Stimulated activated CD4-positive, alpha-beta T cell treated with anti-CD3 and anti-CD28 coated beads, Interleukin-4, amount 100 ng/mL, for 48 hours (primary cell): ENCODE measurements around the gene VSTM4.

Source experiments
- DNase-seq, 2 donors: peaks; one replicate each; pipeline ENCODE4 v3.0.0-alpha.2; 2020; ENCODE audit warnings: low read depth in 2 of 2

The VSTM4 gene

DNA sequence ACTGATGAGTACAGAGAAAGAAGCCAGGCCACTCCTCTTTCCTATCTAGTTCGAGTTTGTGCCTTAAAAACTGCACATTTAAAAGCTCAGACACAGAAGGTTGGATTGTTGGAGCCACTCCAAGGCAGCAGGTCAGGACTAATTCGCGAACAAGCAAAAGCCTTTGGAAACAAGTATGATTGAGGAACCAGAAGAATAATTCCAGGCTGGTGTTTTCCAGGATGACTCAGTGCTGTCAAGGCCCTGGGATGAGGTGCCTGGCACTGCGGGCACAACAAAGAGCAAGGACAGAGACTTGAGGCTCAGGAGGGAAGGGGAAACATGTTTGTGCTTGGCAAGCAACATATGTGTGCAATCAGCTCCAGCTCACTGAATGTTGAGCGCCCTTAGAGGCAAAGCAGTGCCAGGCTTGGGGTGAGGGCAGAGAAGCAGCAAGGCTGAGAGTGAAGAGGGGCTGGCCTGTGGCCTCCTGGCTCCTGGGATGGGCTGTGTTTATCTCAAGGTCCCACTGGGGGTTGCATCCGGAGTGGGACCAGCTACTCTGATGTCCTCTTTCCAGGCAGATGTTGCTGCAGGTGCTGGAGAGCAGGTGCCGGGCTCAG lies 44.1 kb downstream of the VSTM4 start:
- no peak for DNase-seq

DNA sequence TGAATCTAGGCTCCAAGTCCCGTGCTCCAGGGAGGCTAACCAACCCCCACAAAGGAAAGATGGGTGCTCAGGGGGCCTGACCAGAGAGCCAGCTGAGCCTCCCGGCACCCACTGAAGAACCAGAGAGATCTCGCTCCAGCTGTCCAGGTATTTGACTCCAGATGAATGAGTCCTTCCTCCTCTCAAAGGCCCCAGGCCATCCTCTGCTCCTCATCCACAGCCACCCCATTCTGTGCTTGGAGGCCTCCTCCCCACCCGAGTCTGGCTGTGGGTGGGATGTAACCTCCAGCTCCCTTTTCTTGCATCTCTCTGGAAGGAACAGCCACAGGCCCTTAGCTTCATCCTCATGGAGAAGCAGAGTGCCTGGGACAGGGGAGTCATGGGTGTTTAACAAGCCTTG lies 44.6 kb downstream of the VSTM4 start:
- DNase-seq = no peak

DNA sequence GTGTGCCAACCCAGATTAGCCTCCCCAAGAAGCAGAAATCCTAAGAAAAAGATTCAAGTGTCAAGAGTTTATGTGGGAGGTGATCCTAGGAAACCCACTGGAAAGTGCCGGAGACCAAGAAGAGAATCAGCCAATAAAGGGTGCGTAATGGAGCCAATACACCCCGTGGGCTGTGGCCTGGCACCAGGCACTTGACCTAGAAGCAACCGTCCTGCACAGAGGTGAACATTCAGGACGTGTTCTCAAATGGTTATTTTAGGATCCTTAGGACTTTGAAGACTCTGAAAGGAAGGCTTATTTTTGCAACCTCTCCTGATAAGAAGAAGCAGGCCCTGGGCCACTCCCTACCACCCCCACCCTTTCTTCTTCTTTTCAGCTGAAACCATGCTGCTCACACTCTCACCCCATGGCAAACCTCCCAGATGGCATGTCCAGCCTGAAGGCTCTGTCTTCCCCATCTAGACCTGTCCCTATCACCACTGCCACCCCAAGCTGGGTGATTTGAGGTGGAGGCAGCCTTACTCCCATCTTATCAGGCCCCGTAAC lies 46.6 kb downstream of the VSTM4 start:
- no peak for DNase-seq

DNA sequence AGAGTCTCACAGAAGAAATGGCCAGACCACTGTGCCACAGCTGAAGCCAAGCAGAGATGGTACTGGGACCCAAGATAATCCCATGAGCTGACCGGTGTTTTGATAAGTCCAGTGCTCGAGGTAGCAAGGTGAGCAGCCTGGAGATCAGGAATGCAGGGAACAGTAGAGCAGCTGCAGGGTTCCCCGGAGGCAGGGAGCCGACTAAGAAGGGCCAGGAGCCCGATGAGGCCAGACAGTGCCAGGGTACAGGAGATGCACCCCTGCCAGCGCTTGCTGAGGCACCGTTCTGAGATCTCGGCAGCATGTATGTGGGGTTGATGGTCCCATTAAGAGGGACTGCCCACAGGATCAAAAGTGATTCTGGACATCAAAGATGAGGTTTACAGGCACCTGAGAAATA lies 47.1 kb downstream of the VSTM4 start:
- DNase-seq = no peak

DNA sequence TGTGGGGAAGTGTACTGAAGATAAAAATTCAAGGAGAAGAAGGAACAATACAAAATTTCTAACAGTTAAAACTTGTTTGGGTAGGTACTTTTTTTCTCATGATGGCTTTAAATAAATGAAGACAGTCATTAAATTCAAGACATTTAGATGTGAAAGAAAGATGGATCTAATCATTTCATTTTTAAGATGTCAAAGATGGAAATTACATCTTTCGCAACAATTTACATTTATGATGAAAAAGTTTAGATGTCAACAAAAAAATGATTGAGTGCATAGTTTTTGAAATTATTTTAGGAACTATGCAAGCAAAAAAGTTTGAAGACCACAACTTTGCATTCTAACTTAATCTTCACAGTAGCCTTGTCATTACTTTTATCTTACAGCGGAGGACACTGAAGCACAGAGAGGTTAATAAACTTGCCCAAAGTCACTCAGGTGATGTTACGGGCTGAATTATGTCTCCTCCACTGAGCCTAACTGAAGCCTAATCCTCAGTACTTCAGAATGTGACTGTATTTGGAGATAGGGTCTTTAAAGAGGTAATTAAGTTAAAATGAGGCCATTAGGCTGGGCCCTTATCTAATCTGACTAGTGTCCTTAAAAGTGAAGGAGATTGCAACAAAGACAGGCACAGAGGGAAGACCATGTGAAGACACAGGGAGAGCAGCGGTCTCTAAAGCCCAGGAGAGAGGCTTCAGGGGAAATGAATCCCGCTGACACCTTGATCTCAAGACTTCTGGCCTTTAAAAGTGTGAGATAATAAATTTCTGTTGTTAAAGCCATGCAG lies 48.2 kb downstream of the VSTM4 start:
- DNase-seq = no peak

DNA sequence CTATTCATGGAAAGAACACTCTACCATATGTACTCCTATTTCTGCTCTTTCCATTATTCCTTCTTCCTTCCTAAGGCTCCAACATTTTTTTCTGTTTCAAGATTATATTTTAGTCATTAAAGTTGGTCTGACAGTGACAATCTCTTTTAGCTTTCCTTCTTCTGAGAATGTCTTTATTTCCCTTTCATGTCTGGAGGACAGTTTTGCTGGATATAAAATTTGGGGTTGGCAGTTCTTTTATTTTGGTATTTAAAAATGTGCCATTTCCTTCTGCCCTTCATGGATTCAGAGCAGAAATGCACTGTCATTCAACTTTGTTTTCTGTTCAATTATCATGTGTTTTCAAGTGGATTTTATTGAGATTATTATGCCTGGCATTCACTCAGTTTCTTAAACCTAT lies 53.1 kb downstream of the VSTM4 start:
- DNase-seq = no peak

DNA sequence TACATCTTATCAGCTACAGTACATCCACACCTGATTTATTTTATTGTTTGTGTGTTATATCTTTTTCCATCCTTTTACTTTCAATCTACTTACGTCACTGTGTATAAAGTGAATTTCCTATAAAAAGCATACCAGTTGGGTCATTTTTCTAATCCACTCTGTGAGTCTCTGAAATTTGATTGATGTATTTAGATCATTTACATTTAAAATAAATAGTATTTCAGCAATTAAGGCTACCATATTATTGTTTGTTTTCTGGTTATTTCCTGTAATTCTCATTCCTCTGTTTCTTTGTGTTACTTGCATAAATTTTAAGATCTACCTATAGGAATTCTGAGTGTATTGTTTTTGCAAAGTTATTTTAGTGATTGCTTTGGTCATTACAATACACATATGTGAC lies 53.7 kb downstream of the VSTM4 start:
- DNase-seq = no peak

DNA sequence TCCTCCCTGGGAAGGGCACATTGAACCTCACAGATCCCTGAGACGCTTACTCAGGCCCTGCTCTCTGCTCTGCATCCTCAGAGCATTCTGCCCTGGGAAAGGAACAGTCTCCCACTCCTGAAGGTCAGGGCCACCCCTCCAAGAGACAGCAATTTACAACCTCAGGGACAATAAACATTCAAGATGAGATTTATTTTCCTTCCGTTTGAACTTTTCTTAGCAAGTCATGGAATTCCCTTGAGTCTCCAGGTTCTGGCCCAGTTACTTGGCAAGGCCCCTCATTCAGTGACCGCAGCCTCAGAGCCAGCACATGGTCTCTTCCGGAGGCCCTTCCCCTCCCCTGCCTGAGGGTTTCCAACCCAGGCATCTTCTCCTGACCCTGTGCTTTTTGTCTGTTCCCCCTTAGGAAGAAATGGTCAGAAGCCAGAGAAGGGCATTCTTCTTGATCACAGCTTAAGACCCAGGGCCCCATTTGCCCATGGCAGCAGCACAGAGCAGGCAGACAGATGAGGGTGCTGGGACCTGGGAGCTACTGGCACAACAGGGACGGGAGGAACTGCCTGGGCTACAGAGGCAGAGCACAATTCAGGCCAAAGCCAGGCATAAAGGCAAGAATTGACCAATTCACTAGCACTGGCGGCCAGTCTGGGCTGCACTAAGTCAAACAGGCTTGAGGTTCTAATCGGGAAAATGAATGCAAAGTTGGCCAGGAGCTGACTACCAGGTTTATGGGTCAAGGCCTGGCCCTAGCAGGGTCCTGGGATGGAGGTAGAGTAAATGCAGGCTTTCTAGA lies 56.7 kb downstream of the VSTM4 start:
- no peak for DNase-seq

DNA sequence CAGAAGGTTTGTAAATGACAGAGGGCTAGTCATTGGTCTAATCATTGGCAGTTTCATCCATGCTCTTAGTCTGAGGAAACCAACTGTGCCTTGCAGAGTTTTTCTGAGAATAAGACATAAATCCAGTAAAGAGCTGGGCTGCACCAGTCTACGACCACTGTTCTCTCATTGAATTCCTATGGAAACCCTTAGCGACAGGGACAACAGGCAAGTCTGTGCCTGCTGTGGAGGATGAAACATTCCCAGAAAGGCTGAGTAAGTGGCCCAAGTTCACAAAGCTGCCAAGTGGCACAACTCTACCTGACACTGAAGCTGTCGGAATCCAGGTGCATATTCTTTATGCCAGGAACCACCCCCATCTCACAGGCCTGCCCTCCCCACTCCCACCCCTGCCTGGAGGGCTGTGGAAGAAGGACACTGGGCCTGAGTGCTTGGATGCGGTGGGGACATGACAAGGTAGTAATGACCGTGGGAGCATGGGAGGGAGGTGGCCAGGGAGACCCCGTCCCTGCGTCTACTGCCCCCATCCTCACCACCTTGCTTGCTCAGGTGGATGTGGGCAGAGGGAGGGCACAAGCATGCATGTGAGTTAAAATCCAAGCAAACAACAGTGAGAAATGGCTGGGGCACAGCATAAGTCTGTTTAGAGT lies 58.0 kb downstream of the VSTM4 start:
- no peak for DNase-seq

DNA sequence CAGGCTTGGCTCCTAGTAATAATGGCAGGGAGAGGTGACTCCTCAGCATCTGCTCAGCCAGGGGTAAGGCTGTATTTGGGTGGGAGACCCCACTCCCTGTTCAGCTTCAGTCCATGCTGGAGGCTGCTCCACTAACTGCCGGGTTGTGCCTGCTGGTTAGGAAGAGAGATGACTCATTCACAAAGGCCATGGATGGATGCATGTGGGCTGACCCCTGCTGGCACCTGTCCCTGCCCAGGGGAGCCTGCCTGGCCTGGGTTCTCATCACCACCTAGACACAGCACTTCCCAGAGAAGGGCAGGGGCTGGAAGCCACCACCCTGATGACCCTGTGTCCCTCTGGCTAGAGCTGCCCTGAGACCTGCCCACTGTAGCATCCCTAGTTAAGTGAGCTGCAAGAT lies 59.0 kb downstream of the VSTM4 start:
- no peak for DNase-seq

DNA sequence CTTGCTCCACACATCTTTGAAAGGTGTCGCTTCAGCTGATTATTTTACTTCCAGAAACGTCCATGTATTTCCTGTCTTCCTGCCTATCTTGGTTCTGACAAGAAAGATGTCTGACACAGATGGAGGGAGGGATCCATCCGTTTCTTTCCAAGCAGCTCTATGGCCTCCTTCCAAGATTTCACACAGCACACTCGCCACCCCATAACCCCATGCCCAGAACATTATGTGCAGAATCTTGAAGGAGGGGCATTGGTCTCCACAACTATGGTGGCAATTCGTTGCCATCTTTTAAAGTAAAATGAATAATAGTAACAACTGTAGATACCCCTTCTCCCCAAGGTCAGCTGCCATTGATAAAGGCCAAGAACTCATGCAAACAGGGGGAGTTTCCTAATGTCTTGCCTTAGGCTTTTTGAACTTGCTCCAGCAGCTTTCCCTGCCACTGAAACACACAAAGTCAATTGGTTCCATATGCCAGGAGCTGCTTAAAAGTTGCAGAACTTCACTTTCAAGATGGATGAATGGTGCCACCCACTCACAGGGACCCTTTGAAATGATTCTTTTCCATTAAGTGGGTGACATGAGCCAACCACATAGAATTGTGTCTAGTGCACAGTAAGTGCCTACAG lies 60.0 kb downstream of the VSTM4 start:
- no peak for DNase-seq

DNA sequence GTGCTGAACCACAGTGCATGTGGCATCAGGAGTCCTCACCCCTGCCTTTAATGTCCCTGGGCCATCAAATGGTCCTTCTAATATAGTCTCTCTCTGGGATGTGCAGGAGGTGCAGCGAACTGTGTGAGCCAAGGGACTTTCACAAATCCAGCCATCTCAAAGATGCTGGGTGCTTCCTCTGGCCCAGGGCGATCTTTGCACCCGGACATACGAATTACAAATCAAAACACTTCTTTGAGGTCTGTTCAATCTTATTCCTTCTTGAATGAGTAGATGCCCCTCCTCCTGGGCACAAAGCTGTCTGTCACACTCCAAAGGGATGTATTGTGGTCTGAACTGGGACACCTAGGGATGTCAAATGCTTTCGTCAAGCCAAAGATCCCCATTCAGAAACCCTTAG lies 60.6 kb downstream of the VSTM4 start:
- no peak for DNase-seq

DNA sequence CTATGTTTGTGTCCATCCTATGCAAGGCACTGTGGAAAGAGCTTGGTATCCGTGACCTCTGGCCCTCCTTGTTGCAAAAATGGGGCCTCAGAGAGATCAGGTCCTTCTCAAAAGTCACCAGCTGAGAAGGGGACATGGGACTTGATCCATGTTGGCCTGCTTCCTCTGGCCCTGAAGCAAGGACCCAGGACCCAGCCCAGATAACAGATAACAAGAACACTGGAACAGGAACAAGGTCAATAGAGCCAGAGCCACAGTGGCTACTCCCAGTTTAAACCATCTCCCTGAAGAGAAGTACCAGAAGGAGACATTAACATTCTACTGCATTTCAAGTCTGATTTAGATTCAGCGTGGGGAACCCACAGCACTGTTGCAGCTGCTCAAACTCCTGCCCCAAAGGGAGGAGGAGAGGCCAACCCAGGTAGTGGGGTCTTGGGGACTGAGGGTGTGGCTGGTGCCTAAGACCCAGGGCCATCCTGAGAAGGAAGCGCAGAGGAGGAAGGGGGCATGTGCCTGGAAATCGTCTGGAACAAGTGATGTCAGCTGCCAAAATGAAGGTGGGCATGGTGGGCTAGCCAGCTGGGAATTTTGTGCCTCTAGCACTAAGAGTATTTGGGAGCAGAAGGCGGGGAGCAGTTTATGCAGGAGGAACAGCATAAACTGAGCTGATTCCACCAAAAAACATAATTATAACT lies 61.2 kb downstream of the VSTM4 start:
- no peak for DNase-seq

DNA sequence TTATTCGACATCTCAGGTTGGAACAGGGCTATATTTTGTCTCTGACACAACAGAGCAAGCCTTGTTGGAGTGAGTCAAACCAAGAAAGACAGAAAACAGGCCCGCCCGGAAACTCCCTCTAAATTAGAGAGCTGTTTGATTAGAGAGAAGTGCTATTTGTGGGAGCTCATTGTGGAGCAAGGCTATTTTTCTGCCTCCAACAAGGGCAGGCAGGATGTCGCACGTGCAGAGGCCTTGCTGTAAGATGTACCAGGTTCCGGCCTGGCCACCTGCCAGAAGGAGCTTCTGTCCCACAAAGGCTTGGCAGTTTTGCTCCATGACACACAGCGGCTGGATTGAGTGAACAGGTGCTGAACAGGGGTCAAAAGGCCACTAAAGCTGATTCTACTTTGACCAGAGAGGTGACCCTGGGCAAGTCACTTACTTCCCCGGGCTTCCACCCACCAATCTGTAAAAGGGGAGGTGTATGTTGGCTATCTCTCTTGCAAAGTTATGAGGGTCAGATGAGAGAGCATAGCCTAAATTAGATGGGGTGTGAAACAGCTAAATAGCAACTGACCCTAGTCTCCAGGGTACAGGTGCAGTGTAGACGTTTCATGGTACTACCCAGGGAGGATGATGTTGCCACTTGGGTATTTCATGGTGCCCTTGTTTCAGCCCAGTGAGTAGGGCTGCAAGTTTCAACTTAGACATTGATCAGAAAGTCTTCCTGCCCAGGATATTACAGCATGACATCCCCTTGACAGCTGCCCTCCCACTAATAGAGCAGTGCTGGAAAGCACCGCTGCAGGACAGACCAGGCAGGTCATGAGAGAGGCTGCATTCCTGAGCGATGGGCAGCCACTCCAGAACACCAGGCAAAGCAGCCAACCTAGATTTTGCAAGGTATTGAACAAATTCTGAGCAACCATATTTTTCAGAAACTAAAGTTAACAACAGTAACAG lies 62.0 kb downstream of the VSTM4 start:
- DNase-seq = no peak

DNA sequence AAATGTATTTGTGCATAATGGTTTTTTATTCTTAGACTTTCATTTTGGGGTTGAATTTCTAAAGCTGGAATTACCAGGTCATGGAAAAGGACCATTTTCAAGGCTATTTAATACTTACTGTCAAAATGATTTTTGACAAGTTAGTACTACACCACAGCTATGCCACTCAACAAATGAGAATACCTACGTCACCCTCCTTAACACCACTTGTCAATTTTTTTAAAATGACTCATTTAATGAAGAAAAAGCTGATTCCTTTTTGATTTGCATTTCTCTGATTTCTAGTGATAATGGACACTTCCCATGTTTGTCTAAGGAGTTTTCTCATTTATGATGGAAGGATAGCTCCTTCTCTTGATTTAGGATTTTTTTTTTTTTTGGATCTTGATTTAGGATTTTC lies 63.3 kb downstream of the VSTM4 start:
- DNase-seq = no peak

DNA sequence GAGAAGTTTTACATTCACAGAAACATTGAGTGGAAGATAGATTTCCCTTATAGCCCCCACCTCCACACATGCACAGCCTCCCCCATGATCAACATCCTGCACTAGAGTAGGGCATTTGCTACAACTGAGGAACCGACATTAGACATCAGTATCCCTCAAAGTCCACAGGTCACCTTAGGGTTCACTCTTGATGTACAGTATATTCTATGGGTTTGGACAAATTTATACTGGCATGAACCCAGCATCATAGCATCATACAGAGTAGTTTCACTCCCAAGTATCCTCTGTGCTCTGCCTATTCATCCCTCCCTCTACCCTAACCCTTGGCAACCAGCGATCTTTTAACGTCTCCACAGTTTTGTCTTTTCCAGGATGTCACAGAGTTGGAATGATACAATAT lies 64.4 kb downstream of the VSTM4 start:
- no peak for DNase-seq

DNA sequence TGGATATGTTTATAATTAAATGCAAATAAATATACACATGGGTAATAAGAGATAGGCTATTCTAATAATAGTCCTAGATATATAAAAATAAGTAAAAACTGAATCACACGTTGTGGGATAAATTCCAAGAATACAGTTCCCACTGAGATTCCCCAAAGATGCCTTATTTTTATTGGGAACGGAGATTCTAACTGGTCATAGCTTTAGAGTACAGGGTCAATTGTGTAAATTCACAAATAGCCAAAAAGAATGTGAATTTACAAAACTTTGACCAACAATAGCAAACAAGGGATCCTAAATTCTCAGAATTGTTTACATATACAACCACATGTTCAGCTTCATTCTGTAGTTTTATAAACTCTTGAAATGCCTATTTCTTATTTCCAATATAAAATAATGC lies 65.0 kb downstream of the VSTM4 start:
- no peak for DNase-seq

DNA sequence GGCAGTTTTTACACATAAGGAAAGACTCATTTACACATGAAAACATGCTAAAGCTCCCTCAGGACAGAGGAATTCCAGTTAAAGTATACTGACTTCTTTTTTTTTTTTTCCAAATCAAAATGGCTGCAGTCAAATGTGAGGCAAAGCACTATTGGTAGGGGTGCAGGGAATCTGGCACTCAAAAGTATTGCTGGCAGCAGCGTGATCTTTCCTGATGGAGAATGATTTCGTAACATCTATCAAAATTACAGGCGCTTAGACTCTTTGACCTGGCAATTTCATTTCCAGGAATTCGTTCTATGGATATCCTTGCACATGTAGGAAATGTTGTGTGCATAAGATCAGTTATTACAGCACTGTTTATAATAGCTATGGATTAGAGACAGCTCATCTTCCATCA lies 65.7 kb downstream of the VSTM4 start:
- DNase-seq = no peak

DNA sequence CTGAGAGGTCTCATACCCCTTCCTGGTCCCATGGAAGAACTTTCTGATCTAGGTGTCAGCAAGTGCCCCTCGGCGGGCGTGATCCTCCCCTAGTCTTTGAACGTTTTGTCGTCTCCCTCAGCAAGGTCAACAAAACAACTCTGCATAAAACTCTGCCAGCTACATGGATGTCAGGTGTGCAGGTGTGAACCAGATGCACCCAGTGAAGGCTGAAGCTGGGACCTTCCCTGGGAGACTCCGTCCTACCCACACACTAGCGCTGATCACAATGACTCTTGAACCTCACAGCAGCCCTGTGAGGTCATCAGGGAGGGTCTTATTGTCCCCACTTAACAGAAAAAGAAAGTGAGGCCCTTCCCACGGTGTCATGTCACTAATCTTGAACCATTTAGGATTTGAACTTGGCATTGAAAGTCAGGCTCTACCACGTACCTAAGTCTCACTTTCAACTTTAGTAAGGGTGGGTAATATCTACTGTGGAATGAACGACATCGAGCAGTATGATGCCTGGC lies 68.1 kb downstream of the VSTM4 start:
- DNase-seq = no peak
